Measurements from ENCODE around the gene SLC34A1. TPM values are rescaled to one million over a fixed set of nuclear protein-coding genes. Genes with fewer than 3 reads are reported as not detected.

SLC34A1 gene
- total and polyA plus RNA-seq, 2 donors (not counting 1 experiment from before 2014, with no cell fraction given) = 0.06 TPM; not detected in 1

GRCh38 chr5:177421062-177421798 lies 37.0 kb downstream of the SLC34A1 start:
- intact Hi-C loops (cut with micrococcal nuclease) = no loop called here
- H3K27me3 Mint-ChIP-seq = no peaks in the 10 kb centered on the region
- H4K20me1 ChIP-seq (ENCODE audit: control insufficient read depth, insufficient read depth, low read length, poor library complexity, severe bottlenecking) = no peaks in the 10 kb centered on the region
- H3K36me3 ChIP-seq (replicated peaks in 1 of 2; ENCODE audit: control extremely low read depth in 1 of 2, control insufficient read depth in 1 of 2, extremely low read depth in 1 of 2, insufficient read depth in 2 of 2, low read length in 1 of 2) = no peaks in the 10 kb centered on the region
- H3K4me2 ChIP-seq (replicated peaks; ENCODE audit: low read depth, low read length, poor library complexity, severe bottlenecking) = no peak overlapping the region
- WGBS (ENCODE audit: insufficient coverage) = 94% methylated on average over 4 of the region's 6 CpGs
- ChIA-PET POLR2A (interaction anchor here (0.7 kb wide), 1 partner anchor 27 kb away, joined by 4 read pairs; no protein-coding TSS in a partner anchor), CTCF (interaction anchor here (1.1 to 9.4 kb wide), 3 partner anchors 11 to 28 kb away, joined by 3 to 137 read pairs (median 15); no protein-coding TSS in a partner anchor)
- no peak for DNase-seq
- H3K4me1 ChIP-seq (ENCODE audit: control insufficient read depth in 2 of 2, insufficient read depth in 2 of 2, low read length in 2 of 2) = peaks cover 8 to 10% of the 10 kb centered on the region in 2 donors
- no peaks in the 10 kb centered on the region for H3K9me3 ChIP-seq (ENCODE audit: control extremely low read depth in 1 of 3, control insufficient read depth in 2 of 3, insufficient read depth in 1 of 3, low read length in 2 of 3)
- no peak overlapping the region for H3K4me3 Mint-ChIP-seq
- peaks cover 10% of the 10 kb centered on the region for H3K4me1 Mint-ChIP-seq
- no peak overlapping the region for H3K9ac ChIP-seq (ENCODE audit: low read length)
- no peak for ATAC-seq (ENCODE audit: low read depth)
- no peak overlapping the region for H3K27ac ChIP-seq (ENCODE audit: low read length in 2 of 2)
- no peak overlapping the region for H2AFZ ChIP-seq (ENCODE audit: insufficient read depth, low read depth, low read length, poor library complexity, severe bottlenecking)
- no peak overlapping the region for H3K27ac Mint-ChIP-seq
- TF ChIP-seq CTCF (IDR thresholded peaks at IDR 0.05) = no peak
- no peak for TF ChIP-seq EZH2 (IDR thresholded peaks at IDR 0.05; ENCODE audit: borderline replicate concordance, insufficient read depth, low read depth, low read length, poor library complexity, severe bottlenecking)
- no peaks in the 10 kb centered on the region for H3K9me3 Mint-ChIP-seq (ENCODE audit: insufficient read depth)
- H3K4me3 ChIP-seq (ENCODE audit: control extremely low read depth in 1 of 5, extremely low read depth in 1 of 5, insufficient read depth in 1 of 5, low read depth in 2 of 5, low read length in 4 of 5) = no peak overlapping the region
- H3K79me2 ChIP-seq (ENCODE audit: control insufficient read depth, insufficient read depth, low read length) = no peaks in the 10 kb centered on the region
- no peaks in the 10 kb centered on the region for H3K27me3 ChIP-seq (replicated peaks in 1 of 4; ENCODE audit: control extremely low read depth in 1 of 4, control insufficient read depth in 3 of 4, insufficient read depth in 4 of 4, low read length in 3 of 4)

GRCh38 chr5:177423671-177424070 lies 39.4 kb downstream of the SLC34A1 start:
- Histone ChIP-seq H3K27ac (ENCODE audit: low read length in 2 of 2) (no peak overlapping the region), H3K4me2 (replicated peaks; ENCODE audit: low read depth, low read length, poor library complexity, severe bottlenecking) (no peak overlapping the region), H3K27me3 (replicated peaks in 1 of 4; ENCODE audit: control extremely low read depth in 1 of 4, control insufficient read depth in 3 of 4, insufficient read depth in 4 of 4, low read length in 3 of 4) (no peaks in the 10 kb centered on the region), H3K4me1 (ENCODE audit: control insufficient read depth in 2 of 2, insufficient read depth in 2 of 2, low read length in 2 of 2) (peaks cover 24 to 26% of the 10 kb centered on the region in 2 donors), H3K79me2 (ENCODE audit: control insufficient read depth, insufficient read depth, low read length) (peaks cover 19% of the 10 kb centered on the region), H2AFZ (ENCODE audit: insufficient read depth, low read depth, low read length, poor library complexity, severe bottlenecking) (no peak overlapping the region), H3K9ac (ENCODE audit: low read length) (no peak overlapping the region), H3K36me3 (replicated peaks in 1 of 2; ENCODE audit: control extremely low read depth in 1 of 2, control insufficient read depth in 1 of 2, extremely low read depth in 1 of 2, insufficient read depth in 2 of 2, low read length in 1 of 2) (peaks cover 0 to 7% of the 10 kb centered on the region in 2 experiments), H4K20me1 (ENCODE audit: control insufficient read depth, insufficient read depth, low read length, poor library complexity, severe bottlenecking) (peaks cover 18% of the 10 kb centered on the region), H3K9me3 (ENCODE audit: control extremely low read depth in 1 of 3, control insufficient read depth in 2 of 3, insufficient read depth in 1 of 3, low read length in 2 of 3) (no peaks in the 10 kb centered on the region), H3K4me3 (ENCODE audit: control extremely low read depth in 1 of 5, extremely low read depth in 1 of 5, insufficient read depth in 1 of 5, low read depth in 2 of 5, low read length in 4 of 5) (no peak overlapping the region)
- Mint-ChIP-seq H3K9me3 (ENCODE audit: insufficient read depth) (no peaks in the 10 kb centered on the region), H3K4me1 (peaks cover 26% of the 10 kb centered on the region), H3K27ac (no peak overlapping the region), H3K4me3 (no peak overlapping the region), H3K27me3 (no peaks in the 10 kb centered on the region)
- POLR2A ChIA-PET = interaction anchor here (1.1 kb wide), 1 partner anchor 19 kb away, joined by 6 read pairs; no protein-coding TSS in a partner anchor
- CTCF ChIA-PET = interaction anchor here (3.5 to 12.4 kb wide), 4 partner anchors 9 to 31 kb away, joined by 15 to 152 read pairs (median 140); partner anchors contain the start of gene PRR7
- TF ChIP-seq EZH2 (IDR thresholded peaks at IDR 0.05; ENCODE audit: borderline replicate concordance, insufficient read depth, low read depth, low read length, poor library complexity, severe bottlenecking) (no peak), CTCF (IDR thresholded peaks at IDR 0.05) (no peak)
- no peak for ATAC-seq (ENCODE audit: low read depth)
- intact Hi-C loops (cut with micrococcal nuclease) = no loop called here
- no CpG with 5 or more reads among the region's 2 CpGs for WGBS (ENCODE audit: insufficient coverage)
- DNase-seq = no peak
